K562 (cell line): ENCODE measurements around the gene HNRNPF. TPM values are rescaled to one million over a fixed set of nuclear protein-coding genes. Genes with fewer than 3 reads are reported as not detected.

Experiments
- ATAC-seq: fragments of 200-7000 bp; cut with Tn5 transposase; 3 replicates; pipeline ENCODE4 v1.9.1; 2020; ENCODE audit warnings: moderate library complexity
- BruUV-seq: library from RNA; stranded (reverse); fragments of 400-500 nt; replicated peaks from 2 replicates; lab custom pipeline; 2021; lab: Mats Ljungman, UMichigan
- CTCF ChIA-PET: fragments of 300-600 bp; formaldehyde crosslinking; extraction: SDS; loops from one replicate; lab custom pipeline; 2021; ENCODE audit warnings: low intra/inter-chr PET ratio; lab: Yijun Ruan, JAX
- POLR2A ChIA-PET: fragments of 300-600, 350-650 bp; sonication (Branson Sonifier 250); formaldehyde crosslinking; extraction: SDS; loops from one replicate; lab custom pipeline; 2021; ENCODE audit warnings: antibody characterized with exemption, inconsistent platforms; lab: Yijun Ruan, JAX
- DNase-seq, 4 experiments: peaks; one replicate each; pipeline versions ENCODE4 v3.0.0 to v3.0.0-alpha.2; 2011 to 2018; ENCODE audit warnings: low spot score in 3 of 4, mixed read lengths in 3 of 4; ENCODE audit errors: extremely low read depth in 1 of 4
- FAIRE-seq: peaks from 2 replicates; lab custom pipeline; 2011; peaks lifted over from hg19 to GRCh38; lab: Jason Lieb, UNC
- H2AFZ ChIP-seq: 2 replicates; pipeline ENCODE4 v1.6.0; 2011; ENCODE audit warnings: low read depth, low read length, control low read depth, inconsistent platforms
- H3K27ac ChIP-seq: fragments of 200-600 bp; 3 replicates; pipeline ENCODE4 v1.8.0; 2011; ENCODE audit warnings: low read depth, mild to moderate bottlenecking, control low read depth, inconsistent platforms, low read length, moderate library complexity, mixed read lengths; ENCODE audit errors: extremely low read depth
- H3K27me3 ChIP-seq, 2 experiments: fragments of 300-600 bp in 1 of 2; 2 replicates in 1 of 2; 3 replicates in 1 of 2; pipeline versions ENCODE4 v1.6.0 to v1.8.0; 2011; ENCODE audit warnings: inconsistent platforms in 2 of 2, low read length in 2 of 2, mild to moderate bottlenecking in 1 of 2, mixed read lengths in 1 of 2, moderate library complexity in 1 of 2; ENCODE audit not compliant: control insufficient read depth in 2 of 2, insufficient read depth in 2 of 2
- H3K36me3 ChIP-seq: fragments of 300-600 bp; 3 replicates; pipeline ENCODE4 v1.8.0; 2011; ENCODE audit warnings: mild to moderate bottlenecking, low read length, inconsistent platforms; ENCODE audit not compliant: control insufficient read depth, insufficient read depth
- H3K4me1 ChIP-seq, 2 experiments: fragments of 200-600 bp in 1 of 2; replicated peaks in 1 of 2; 2 replicates in 1 of 2; 3 replicates in 1 of 2; pipeline versions ENCODE4 v1.5.1 to v1.8.0; 2011; ENCODE audit warnings: inconsistent platforms in 2 of 2, low read length in 2 of 2, mild to moderate bottlenecking in 1 of 2, mixed read lengths in 1 of 2, moderate library complexity in 1 of 2; ENCODE audit not compliant: control insufficient read depth in 2 of 2, insufficient read depth in 2 of 2
- H3K4me2 ChIP-seq: 2 replicates; pipeline ENCODE4 v1.6.1; 2011; ENCODE audit warnings: low read length, control low read depth, inconsistent platforms, mixed read lengths; ENCODE audit not compliant: insufficient read depth
- H3K4me3 ChIP-seq: fragments of 200-600 bp; sonication (generic), shearing (Covaris generic); 2 replicates; pipeline ENCODE4 v1.5.1; 2016; ENCODE audit warnings: control low read depth, inconsistent platforms
- H3K79me2 ChIP-seq: fragments of 200-600 bp; 3 replicates; pipeline ENCODE4 v1.8.0; 2011; ENCODE audit warnings: low read length, inconsistent platforms; ENCODE audit not compliant: control insufficient read depth, insufficient read depth
- H3K9ac ChIP-seq, 2 experiments: 2 replicates each; pipeline versions ENCODE4 v1.6.0 to v1.6.1; 2011; ENCODE audit warnings: low read depth in 2 of 2, low read length in 2 of 2, control low read depth in 1 of 2, inconsistent platforms in 1 of 2, mild to moderate bottlenecking in 1 of 2, mixed read lengths in 1 of 2; ENCODE audit not compliant: insufficient read depth in 1 of 2
- H3K9me1 ChIP-seq: one replicate; pipeline ENCODE4 v1.6.0; 2011; ENCODE audit warnings: inconsistent platforms, mild to moderate bottlenecking, low read length, moderate library complexity; ENCODE audit not compliant: control insufficient read depth, insufficient read depth
- H3K9me3 ChIP-seq: replicated peaks from 2 replicates; pipeline ENCODE4 v1.5.1; 2011; ENCODE audit warnings: low read depth, low read length, inconsistent platforms; ENCODE audit not compliant: control insufficient read depth, insufficient read depth
- H4K20me1 ChIP-seq: replicated peaks from 2 replicates; pipeline ENCODE4 v1.6.1; 2011; ENCODE audit warnings: low read length, inconsistent platforms, mixed read lengths; ENCODE audit not compliant: control insufficient read depth, insufficient read depth
- ATF3 ChIP-seq, 2 experiments: fragments of 450-650 bp in 1 of 2; sonication (generic) in 1 of 2; formaldehyde crosslinking in 1 of 2; IDR thresholded peaks in 1 of 2; conservative IDR thresholded peaks in 1 of 2; 2 replicates each; pipeline versions ENCODE4 v1.6.1 to v1.8.1; 2016 to 2023; ENCODE audit warnings: mild to moderate bottlenecking in 2 of 2, moderate library complexity in 2 of 2, inconsistent platforms in 1 of 2, missing genetic modification reagents in 1 of 2
- EGR1 ChIP-seq: fragments of 450-650 bp; conservative IDR thresholded peaks from 2 replicates; pipeline ENCODE4 v1.6.1; 2017; ENCODE audit warnings: mild to moderate bottlenecking
- IFI16 ChIP-seq: fragments of 250-450 bp; sonication (Bioruptor Pico); IDR thresholded peaks from 2 replicates; pipeline ENCODE4 v2.1.2; 2022; ENCODE audit warnings: mild to moderate bottlenecking, inconsistent platforms
- MTA3 ChIP-seq: fragments of 450-650 bp; formaldehyde crosslinking; IDR thresholded peaks from 2 replicates; pipeline ENCODE4 v1.6.1; 2017; ENCODE audit warnings: mild to moderate bottlenecking, borderline replicate concordance
- RBM25 ChIP-seq: fragments of 200-400 bp; formaldehyde crosslinking; IDR thresholded peaks from 2 replicates; pipeline ENCODE4 v1.6.1; 2018; ENCODE audit warnings: low read length, low read depth, moderate library complexity; ENCODE audit not compliant: severe bottlenecking
- ZFX ChIP-seq: sonication (generic); formaldehyde crosslinking; IDR thresholded peaks from 2 replicates; pipeline ENCODE4 v1.8.0; 2022; ENCODE audit warnings: mild to moderate bottlenecking, missing genetic modification reagents, moderate library complexity
- ZNF644 ChIP-seq: fragments of 200-800 bp; sonication (Bioruptor generic); IDR thresholded peaks from 2 replicates; pipeline ENCODE4 v1.6.1; 2016; ENCODE audit warnings: low read depth, missing genetic modification characterization, missing compliant biosample characterization
- WGBS: fragments of 100-300 bp; shearing (Covaris generic); methylation state at CpG from one replicate; pipeline ENCODE4 v1.1.6; 2016; ENCODE audit warnings: low coverage, mixed read lengths; ENCODE audit not compliant: insufficient coverage; ENCODE audit errors: missing lambda C conversion rate; 5-methylcytosine and 5-hydroxymethylcytosine counted together
- in situ Hi-C: fragments of 300-500 bp; cut with MboI; formaldehyde crosslinking; loops from 4 replicates; pipeline ENCODE4 v1.15.0; 2018; ENCODE audit warnings: inconsistent platforms, mixed read lengths
- intact Hi-C: fragments of 100-400 bp; cut with micrococcal nuclease; formaldehyde crosslinking; loops from 2 replicates; pipeline ENCODE4 v1.14.2; 2022
- polyA plus RNA-seq, 8 experiments: library from polyadenylated mRNA; depleted of rRNA in 4 of 8; stranded (reverse) in 5 of 8; unstranded in 3 of 8; fragments of >200 nt; fragmentation: Nextera tagmentation in 2 of 8; fragmentation: Illumina TruSeq in 1 of 8; extraction: Ambion mirVana in 2 of 8; extraction: Trizol in 1 of 8; gene quantifications; 2 replicates each; pipeline versions ENCODE4 v1.2.1 to v1.2.3, GENCODE V29; 2011 to 2014; ENCODE audit warnings: inconsistent platforms in 1 of 8, missing spikeins in 1 of 8
- total RNA-seq, 7 experiments: library from RNA; depleted of rRNA in 6 of 7; stranded (reverse); fragments of >200 nt in 6 of 7; fragmentation: Illumina TruSeq in 2 of 7; extraction: Trizol in 2 of 7; gene quantifications; 2 replicates each; pipeline versions ENCODE4 v1.2.1 to v1.2.3, GENCODE V29; 2011 to 2021; ENCODE audit warnings: low replicate concordance in 1 of 7
- TF ChIP-seq, protein P1 (sequence below): sonication (generic); formaldehyde crosslinking; IDR thresholded peaks from 2 replicates; pipeline ENCODE4 v1.8.0; 2022; ENCODE audit warnings: mild to moderate bottlenecking, missing genetic modification reagents
- TF ChIP-seq, protein P2 (sequence below): sonication (generic); formaldehyde crosslinking; IDR thresholded peaks from 2 replicates; pipeline ENCODE4 v1.9.0; 2022; ENCODE audit warnings: mild to moderate bottlenecking, missing genetic modification reagents

The HNRNPF gene
- total and polyA plus RNA-seq, 9 of the 15 experiments (the other 6 are each of a cell fraction or from before 2014, with no cell fraction given) = 192 to 489 (median 416) TPM

DNA sequence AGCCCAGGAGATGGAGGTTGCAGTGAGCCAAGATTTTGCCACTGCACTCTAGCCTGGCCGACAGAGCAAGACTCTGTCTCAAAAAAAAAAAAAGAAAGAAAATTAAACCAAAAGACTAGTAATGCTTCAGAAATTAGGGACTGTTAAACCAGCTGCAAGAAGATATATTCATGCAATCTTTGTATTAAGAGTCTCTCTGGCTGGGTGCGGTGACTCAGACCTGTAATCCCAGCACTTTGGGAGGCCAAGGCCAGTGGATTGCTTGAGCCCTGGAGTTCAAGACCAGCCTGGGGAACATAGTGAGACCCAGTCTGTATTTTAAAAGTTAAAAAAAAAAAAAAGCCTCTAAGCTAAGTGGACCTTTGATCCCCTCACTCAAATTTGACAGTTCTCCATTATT lies 2.5 kb upstream of the HNRNPF start:
- ChIA-PET POLR2A (interaction anchor here (0.7 to 1.6 kb wide), 5 partner anchors 10 to 32 kb away, joined by 3 to 7 read pairs (median 4); no protein-coding TSS in a partner anchor), CTCF (no interaction called here)
- no peaks in the 10 kb centered on the region for H3K9me1 ChIP-seq
- H3K4me2 ChIP-seq = no peak overlapping the region
- no peak overlapping the region for H2AFZ ChIP-seq
- DNase-seq = no peak
- WGBS = 73% methylated on average over 2 of the region's 2 CpGs
- no peaks in the 10 kb centered on the region for H3K9me3 ChIP-seq
- no peak for ATAC-seq
- intact Hi-C loops = loop anchor here (10.0 kb wide), 1 partner anchor 767 kb away; no protein-coding TSS in a partner anchor
- no peak for FAIRE-seq
- H4K20me1 ChIP-seq = 0 out of 2 replicates have a peak, but pooled peaks cover 5% of the 10 kb centered on the region
- no peaks in the 10 kb centered on the region for H3K27me3 ChIP-seq
- H3K79me2 ChIP-seq = peaks cover 32% of the 10 kb centered on the region
- no TSS peak for BruUV-seq
- H3K9ac ChIP-seq = no peak overlapping the region
- TF ChIP-seq MTA3 = no peak
- TF ChIP-seq ATF3 (IDR thresholded peaks at IDR 0.05) = peak; percentile 29; the same call in 1 of the 2 replicates
- no peak for TF ChIP-seq ATF3 (CRISPR knock-in tag; conservative IDR thresholded peaks at IDR 0.05)
- peaks cover 17 to 60% of the 10 kb centered on the region in 2 experiments for H3K4me1 ChIP-seq
- no peaks in the 10 kb centered on the region for H3K36me3 ChIP-seq
- H3K27ac ChIP-seq = peak overlapping the region; percentile 18; the same call in 1 of the 3 replicates
- no peak overlapping the region for H3K4me3 ChIP-seq
- in situ Hi-C loops = no loop called here

GRCh38 chr10:43410345-43410744 lies 1.4 kb upstream of the HNRNPF start:
- Histone ChIP-seq H3K4me1 (peaks cover 9 to 48% of the 10 kb centered on the region in 2 experiments; a peak in 4 of 5 replicates), H3K4me2 (no peak overlapping the region), H3K27me3 (no peaks in the 10 kb centered on the region), H2AFZ (no peak overlapping the region), H3K4me3 (no peak overlapping the region), H3K9me3 (no peaks in the 10 kb centered on the region), H3K9ac (peak overlapping the region in 1 of 2 experiments; percentile 72; a peak in 2 of 4 replicates), H3K36me3 (peaks cover 9% of the 10 kb centered on the region; the same call in 1 of the 3 replicates), H3K9me1 (no peaks in the 10 kb centered on the region), H3K79me2 (peaks cover 44% of the 10 kb centered on the region), H4K20me1 (peaks cover 12% of the 10 kb centered on the region), H3K27ac (no peak overlapping the region)
- in situ Hi-C loops = no loop called here
- no TSS peak for BruUV-seq
- ATAC-seq (no peak), FAIRE-seq (no peak), DNase-seq (no peak)
- TF ChIP-seq, protein P1, sequence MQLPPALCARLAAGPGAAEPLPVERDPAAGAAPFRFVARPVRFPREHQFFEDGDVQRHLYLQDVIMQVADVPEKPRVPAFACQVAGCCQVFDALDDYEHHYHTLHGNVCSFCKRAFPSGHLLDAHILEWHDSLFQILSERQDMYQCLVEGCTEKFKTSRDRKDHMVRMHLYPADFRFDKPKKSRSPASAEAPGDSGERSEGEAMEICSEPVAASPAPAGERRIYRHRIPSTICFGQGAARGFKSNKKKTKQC = no peak
- TF ChIP-seq IFI16 (CRISPR knock-in tag) (no peak), ZFX (CRISPR knock-in tag) (no peak), RBM25 (no peak), ZNF644 (tag) (no peak), EGR1 (peak; percentile 50)
- TF ChIP-seq, protein P2, sequence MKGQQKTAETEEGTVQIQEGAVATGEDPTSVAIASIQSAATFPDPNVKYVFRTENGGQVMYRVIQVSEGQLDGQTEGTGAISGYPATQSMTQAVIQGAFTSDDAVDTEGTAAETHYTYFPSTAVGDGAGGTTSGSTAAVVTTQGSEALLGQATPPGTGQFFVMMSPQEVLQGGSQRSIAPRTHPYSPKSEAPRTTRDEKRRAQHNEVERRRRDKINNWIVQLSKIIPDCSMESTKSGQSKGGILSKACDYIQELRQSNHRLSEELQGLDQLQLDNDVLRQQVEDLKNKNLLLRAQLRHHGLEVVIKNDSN (CRISPR knock-in tag) = no peak
- intact Hi-C loops = loop anchor here (10.0 kb wide), 1 partner anchor 766 kb away; no protein-coding TSS in a partner anchor
- CTCF ChIA-PET = no interaction called here
- 85% methylated on average over 14 of the region's 14 CpGs for WGBS
- POLR2A ChIA-PET = interaction anchor here (0.6 to 1.7 kb wide), 4 partner anchors 8 to 56 kb away, joined by 4 to 13 read pairs (median 4); no protein-coding TSS in a partner anchor
